HepG2 (cell line): ENCODE measurements around the gene CLIC5. TPM values are rescaled to one million over a fixed set of nuclear protein-coding genes. Genes with fewer than 3 reads are reported as not detected.

Experiments used
- ATAC-seq: fragments of 200-7000 bp; cut with Tn5 transposase; 3 replicates; pipeline ENCODE4 v1.9.1; 2020; ENCODE audit warnings: mild to moderate bottlenecking, moderate library complexity
- BruUV-seq: library from RNA; stranded (reverse); fragments of 400-500 nt; replicated peaks from 2 replicates; lab custom pipeline; 2021; lab: Mats Ljungman, UMichigan
- CTCF ChIA-PET: fragments of 300-600 bp; formaldehyde crosslinking; extraction: SDS; loops from one replicate; lab custom pipeline; 2021; ENCODE audit warnings: low total read pairs, inconsistent platforms, low intra/inter-chr PET ratio; lab: Yijun Ruan, JAX
- POLR2A ChIA-PET: fragments of 350-600 bp; sonication (Branson Sonifier 250); formaldehyde crosslinking; loops from one replicate; lab custom pipeline; 2020; ENCODE audit warnings: antibody characterized with exemption, inconsistent platforms; lab: Yijun Ruan, JAX
- DNase-seq: peaks from one replicate; pipeline ENCODE4 v3.0.0-alpha.2; 2015; ENCODE audit warnings: low spot score
- FAIRE-seq: peaks from 3 replicates; lab custom pipeline; 2011; peaks lifted over from hg19 to GRCh38; lab: Jason Lieb, UNC
- H2AFZ ChIP-seq: one replicate; pipeline ENCODE4 v1.6.1; 2011; ENCODE audit warnings: low read length, inconsistent platforms
- H3K27ac ChIP-seq: fragments of 300-600 bp; 3 replicates; pipeline ENCODE4 v1.8.0; 2011; ENCODE audit warnings: mixed run types, mild to moderate bottlenecking, mixed read lengths, low read length, inconsistent platforms; ENCODE audit not compliant: insufficient read depth; ENCODE audit errors: extremely low read length
- H3K27me3 ChIP-seq, 2 experiments: fragments of 200-600 bp in 1 of 2; 2 replicates in 1 of 2; 3 replicates in 1 of 2; pipeline versions ENCODE4 v1.6.0 to v1.8.0; 2011; ENCODE audit warnings: low read length in 2 of 2, mild to moderate bottlenecking in 2 of 2, moderate library complexity in 2 of 2, inconsistent platforms in 1 of 2; ENCODE audit not compliant: insufficient read depth in 2 of 2, control insufficient read depth in 1 of 2
- H3K36me3 ChIP-seq, 2 experiments: fragments of 200-600 bp in 1 of 2; replicated peaks in 1 of 2; 2 replicates in 1 of 2; 3 replicates in 1 of 2; pipeline versions ENCODE4 v1.5.1 to v1.8.0; 2011; ENCODE audit warnings: low read length in 2 of 2, inconsistent platforms in 1 of 2; ENCODE audit not compliant: insufficient read depth in 2 of 2, control insufficient read depth in 1 of 2
- H3K4me1 ChIP-seq: 2 replicates; pipeline ENCODE4 v1.5.1; 2012; ENCODE audit warnings: low read length, inconsistent platforms; ENCODE audit not compliant: insufficient read depth
- H3K4me2 ChIP-seq: 2 replicates; pipeline ENCODE4 v1.6.0; 2011; ENCODE audit warnings: low read depth, low read length, inconsistent platforms
- H3K4me3 ChIP-seq, 3 experiments: fragments of 200-600 bp in 1 of 3; sonication (generic), shearing (Covaris generic) in 1 of 3; replicated peaks in 1 of 3; 2 replicates each; pipeline ENCODE4 v1.5.1; 2011 to 2016; ENCODE audit warnings: low read length in 3 of 3, inconsistent platforms in 2 of 3, low read depth in 2 of 3, mild to moderate bottlenecking in 2 of 3, control low read depth in 1 of 3, mixed read lengths in 1 of 3; ENCODE audit not compliant: insufficient read depth in 1 of 3
- H3K79me2 ChIP-seq: one replicate; pipeline ENCODE4 v1.6.1; 2011; ENCODE audit warnings: low read length, inconsistent platforms; ENCODE audit not compliant: insufficient read depth
- H3K9ac ChIP-seq: 2 replicates; pipeline ENCODE4 v1.6.0; 2011; ENCODE audit warnings: mild to moderate bottlenecking, low read depth, low read length, inconsistent platforms; ENCODE audit not compliant: insufficient read depth
- H3K9me3 ChIP-seq: 2 replicates; pipeline ENCODE4 v1.5.1; 2012; ENCODE audit warnings: mild to moderate bottlenecking, low read length
- H4K20me1 ChIP-seq: 2 replicates; pipeline ENCODE4 v1.6.0; 2011; ENCODE audit warnings: inconsistent platforms, mild to moderate bottlenecking, low read length, moderate library complexity; ENCODE audit not compliant: insufficient read depth
- AKAP8 ChIP-seq: sonication (generic); formaldehyde crosslinking; IDR thresholded peaks from 2 replicates; pipeline ENCODE4 v1.5.1; 2020; ENCODE audit warnings: mild to moderate bottlenecking, missing genetic modification reagents
- FOXA3 ChIP-seq: IDR thresholded peaks from 2 replicates; pipeline ENCODE4 v1.6.1; 2016; ENCODE audit warnings: missing genetic modification reagents, missing compliant biosample characterization
- HBP1 ChIP-seq: IDR thresholded peaks from 2 replicates; pipeline ENCODE4 v1.6.1; 2016; ENCODE audit warnings: low read depth, control low read depth
- ZNF205 ChIP-seq: IDR thresholded peaks from 2 replicates; pipeline ENCODE4 v1.6.1; 2018; ENCODE audit warnings: missing biosample characterization, missing genetic modification reagents
- ZNF800 ChIP-seq: sonication (generic); formaldehyde crosslinking; IDR thresholded peaks from 2 replicates; pipeline ENCODE4 v1.4.0; 2020; ENCODE audit warnings: missing genetic modification reagents
- WGBS: methylation state at CpG from one replicate; pipeline ENCODE4 v1.1.6; 2017; ENCODE audit warnings: low lambda C conversion rate; 5-methylcytosine and 5-hydroxymethylcytosine counted together
- in situ Hi-C: cut with HindIII; loops from 2 replicates; pipeline ENCODE4 v1.10.0; 2017; ENCODE audit warnings: low pct_unique_long_range_greater_than_20kb; ENCODE audit not compliant: extremely low pct_ligation_motif_present
- intact Hi-C: fragments of 100-400 bp; cut with micrococcal nuclease; formaldehyde crosslinking; loops from one replicate; pipeline ENCODE4 v1.10.0; 2022; ENCODE audit not compliant: unreplicated experiment
- polyA plus RNA-seq, 8 experiments: library from polyadenylated mRNA; depleted of rRNA in 3 of 8; stranded (reverse) in 7 of 8; unstranded in 1 of 8; fragments of >200 nt; fragmentation: Illumina TruSeq in 4 of 8; extraction: Trizol in 4 of 8; gene quantifications; 2 replicates each; pipeline versions ENCODE4 v1.2.1 to v1.2.3, GENCODE V29; 2011 to 2016; ENCODE audit warnings: low read depth in 4 of 8, missing spikeins in 1 of 8, mixed read lengths in 1 of 8; ENCODE audit not compliant: insufficient read depth in 1 of 8
- total RNA-seq, 5 experiments: library from RNA; depleted of rRNA; stranded (reverse); fragments of >200 nt; fragmentation: Illumina TruSeq; extraction: Trizol; gene quantifications; 2 replicates each; pipeline ENCODE4 v1.2.3, GENCODE V29; 2016; ENCODE audit warnings: low read depth in 1 of 5
- TF ChIP-seq, protein P1 (sequence below): sonication (generic); formaldehyde crosslinking; IDR thresholded peaks from 2 replicates; pipeline ENCODE4 v1.8.0; 2022; ENCODE audit warnings: missing genetic modification reagents, mild to moderate bottlenecking, moderate library complexity, borderline replicate concordance
- TF ChIP-seq, protein P2 (sequence below): sonication (generic); formaldehyde crosslinking; IDR thresholded peaks from 2 replicates; pipeline ENCODE4 v1.4.0; 2020; ENCODE audit warnings: mild to moderate bottlenecking, missing genetic modification reagents

The CLIC5 gene
- total and polyA plus RNA-seq, 2 of the 13 experiments (the other 11 are each of a cell fraction or from before 2014, with no cell fraction given) = not detected

DNA sequence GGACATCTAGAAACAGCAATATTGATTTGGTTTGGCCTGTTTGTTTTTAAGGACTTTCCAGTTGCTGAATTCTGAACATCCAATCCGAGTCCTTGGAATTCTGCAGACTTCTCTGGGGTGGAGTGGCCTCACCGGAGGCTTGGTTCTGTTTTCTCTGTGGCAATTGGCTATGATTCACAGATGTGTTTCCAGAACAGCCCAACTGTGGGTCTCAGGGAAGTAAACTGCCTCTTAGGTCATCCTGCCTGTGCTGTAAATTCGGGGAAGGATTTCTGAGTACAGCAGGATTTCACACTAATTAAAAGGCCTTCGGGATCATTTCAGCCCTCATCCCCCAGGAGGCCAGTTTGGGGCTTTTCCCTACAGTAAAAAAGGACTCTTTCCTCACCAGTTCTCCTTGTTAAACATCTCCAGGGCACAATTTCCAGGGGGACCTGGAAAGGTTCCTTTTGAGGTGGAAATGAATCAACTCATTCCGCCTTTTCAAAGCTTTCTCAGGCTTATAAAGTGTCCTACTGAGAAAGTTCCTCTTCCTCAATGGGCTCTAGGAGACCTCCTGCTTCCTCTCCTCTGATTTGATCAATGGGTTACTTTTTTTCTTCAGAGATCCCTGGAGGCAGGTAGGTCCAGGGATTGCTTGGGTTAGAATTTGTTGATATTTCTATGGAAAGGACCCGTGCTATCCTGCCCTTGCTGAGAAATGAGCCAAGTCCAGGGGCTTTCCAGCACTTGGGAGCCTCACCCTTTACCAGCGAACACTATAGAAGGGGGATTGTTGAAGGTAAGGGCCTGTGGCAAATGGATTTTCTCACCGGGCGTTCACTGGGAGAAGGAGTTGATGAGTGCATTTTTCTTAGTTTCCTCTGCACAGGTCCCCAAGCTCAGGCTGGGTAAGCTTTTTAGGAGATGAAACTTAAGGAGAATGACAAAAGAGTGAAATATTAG, 114.6 kb downstream of the CLIC5 start:
- WGBS = 12% methylated on average over 9 of the region's 9 CpGs
- Histone ChIP-seq H3K9me3 (no peaks in the 10 kb centered on the region), H4K20me1 (no peaks in the 10 kb centered on the region), H3K27me3 (peaks cover 0 to 22% of the 10 kb centered on the region in 2 experiments; a peak in 2 of 5 replicates), H2AFZ (no peak overlapping the region), H3K9ac (no peak overlapping the region), H3K4me3 (no peak overlapping the region), H3K36me3 (no peaks in the 10 kb centered on the region), H3K79me2 (no peaks in the 10 kb centered on the region), H3K27ac (no peak overlapping the region), H3K4me2 (no peak overlapping the region), H3K4me1 (no peaks in the 10 kb centered on the region)
- TF ChIP-seq ZNF205 (CRISPR knock-in tag) = no peak
- intact Hi-C loops = no loop called here
- ChIA-PET POLR2A (no interaction called here), CTCF (no interaction called here)
- no peak for DNase-seq
- no peak for FAIRE-seq
- BruUV-seq = no TSS peak
- ATAC-seq = no peak
- in situ Hi-C loops = loop anchor here (25.0 kb wide), 1 partner anchor 1239 kb away; no protein-coding TSS in a partner anchor

- CTCF ChIA-PET = no interaction called here
- H2AFZ ChIP-seq = no peak overlapping the region
- POLR2A ChIA-PET = no interaction called here
- no peaks in the 10 kb centered on the region for H3K9me3 ChIP-seq
- no peaks in the 10 kb centered on the region for H3K36me3 ChIP-seq
- no TSS peak for BruUV-seq
- H3K4me1 ChIP-seq = no peaks in the 10 kb centered on the region
- H3K4me2 ChIP-seq = no peak overlapping the region
- FAIRE-seq = no peak
- H4K20me1 ChIP-seq = no peaks in the 10 kb centered on the region
- DNase-seq = no peak
- no peak for ATAC-seq
- H3K27ac ChIP-seq = no peak overlapping the region
- 5% methylated on average over 4 of the region's 4 CpGs for WGBS
- no peak overlapping the region for H3K9ac ChIP-seq
- intact Hi-C loops = no loop called here
- in situ Hi-C loops = no loop called here
- no peaks in the 10 kb centered on the region for H3K79me2 ChIP-seq
- no peak overlapping the region for H3K4me3 ChIP-seq
- H3K27me3 ChIP-seq = peaks cover 0 to 22% of the 10 kb centered on the region in 2 experiments; a peak in 2 of 5 replicates
- TF ChIP-seq, protein P1, sequence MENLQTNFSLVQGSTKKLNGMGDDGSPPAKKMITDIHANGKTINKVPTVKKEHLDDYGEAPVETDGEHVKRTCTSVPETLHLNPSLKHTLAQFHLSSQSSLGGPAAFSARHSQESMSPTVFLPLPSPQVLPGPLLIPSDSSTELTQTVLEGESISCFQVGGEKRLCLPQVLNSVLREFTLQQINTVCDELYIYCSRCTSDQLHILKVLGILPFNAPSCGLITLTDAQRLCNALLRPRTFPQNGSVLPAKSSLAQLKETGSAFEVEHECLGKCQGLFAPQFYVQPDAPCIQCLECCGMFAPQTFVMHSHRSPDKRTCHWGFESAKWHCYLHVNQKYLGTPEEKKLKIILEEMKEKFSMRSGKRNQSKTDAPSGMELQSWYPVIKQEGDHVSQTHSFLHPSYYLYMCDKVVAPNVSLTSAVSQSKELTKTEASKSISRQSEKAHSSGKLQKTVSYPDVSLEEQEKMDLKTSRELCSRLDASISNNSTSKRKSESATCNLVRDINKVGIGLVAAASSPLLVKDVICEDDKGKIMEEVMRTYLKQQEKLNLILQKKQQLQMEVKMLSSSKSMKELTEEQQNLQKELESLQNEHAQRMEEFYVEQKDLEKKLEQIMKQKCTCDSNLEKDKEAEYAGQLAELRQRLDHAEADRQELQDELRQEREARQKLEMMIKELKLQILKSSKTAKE (CRISPR knock-in tag) = no peak
- TF ChIP-seq, protein P2, sequence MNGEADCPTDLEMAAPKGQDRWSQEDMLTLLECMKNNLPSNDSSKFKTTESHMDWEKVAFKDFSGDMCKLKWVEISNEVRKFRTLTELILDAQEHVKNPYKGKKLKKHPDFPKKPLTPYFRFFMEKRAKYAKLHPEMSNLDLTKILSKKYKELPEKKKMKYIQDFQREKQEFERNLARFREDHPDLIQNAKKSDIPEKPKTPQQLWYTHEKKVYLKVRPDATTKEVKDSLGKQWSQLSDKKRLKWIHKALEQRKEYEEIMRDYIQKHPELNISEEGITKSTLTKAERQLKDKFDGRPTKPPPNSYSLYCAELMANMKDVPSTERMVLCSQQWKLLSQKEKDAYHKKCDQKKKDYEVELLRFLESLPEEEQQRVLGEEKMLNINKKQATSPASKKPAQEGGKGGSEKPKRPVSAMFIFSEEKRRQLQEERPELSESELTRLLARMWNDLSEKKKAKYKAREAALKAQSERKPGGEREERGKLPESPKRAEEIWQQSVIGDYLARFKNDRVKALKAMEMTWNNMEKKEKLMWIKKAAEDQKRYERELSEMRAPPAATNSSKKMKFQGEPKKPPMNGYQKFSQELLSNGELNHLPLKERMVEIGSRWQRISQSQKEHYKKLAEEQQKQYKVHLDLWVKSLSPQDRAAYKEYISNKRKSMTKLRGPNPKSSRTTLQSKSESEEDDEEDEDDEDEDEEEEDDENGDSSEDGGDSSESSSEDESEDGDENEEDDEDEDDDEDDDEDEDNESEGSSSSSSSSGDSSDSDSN (CRISPR knock-in tag) = no peak
- no peak for TF ChIP-seq FOXA3 (CRISPR knock-in tag)
- no peak for TF ChIP-seq HBP1 (CRISPR knock-in tag)
- TF ChIP-seq AKAP8 (CRISPR knock-in tag) = no peak
- no peak for TF ChIP-seq ZNF800 (CRISPR knock-in tag)
Measured at GRCh38 chr6:45899683-45899946, 116.0 kb downstream of the CLIC5 start.
